C4-2B (cell line): ENCODE data around the gene C10orf53.

ENCODE experiments used
- H3K27ac ChIP-seq: fragments of 450-650 bp; 2 replicates; pipeline ENCODE4 v1.5.1; 2017
- ZFX ChIP-seq: fragments of 450-650 bp; IDR thresholded peaks from 2 replicates; pipeline ENCODE4 v1.6.1; 2017
- TF ChIP-seq, protein P1 (sequence below): fragments of 450-650 bp; conservative IDR thresholded peaks from 2 replicates; pipeline ENCODE4 v1.5.1; 2017; ENCODE audit warnings: mild to moderate bottlenecking

The C10orf53 gene

DNA sequence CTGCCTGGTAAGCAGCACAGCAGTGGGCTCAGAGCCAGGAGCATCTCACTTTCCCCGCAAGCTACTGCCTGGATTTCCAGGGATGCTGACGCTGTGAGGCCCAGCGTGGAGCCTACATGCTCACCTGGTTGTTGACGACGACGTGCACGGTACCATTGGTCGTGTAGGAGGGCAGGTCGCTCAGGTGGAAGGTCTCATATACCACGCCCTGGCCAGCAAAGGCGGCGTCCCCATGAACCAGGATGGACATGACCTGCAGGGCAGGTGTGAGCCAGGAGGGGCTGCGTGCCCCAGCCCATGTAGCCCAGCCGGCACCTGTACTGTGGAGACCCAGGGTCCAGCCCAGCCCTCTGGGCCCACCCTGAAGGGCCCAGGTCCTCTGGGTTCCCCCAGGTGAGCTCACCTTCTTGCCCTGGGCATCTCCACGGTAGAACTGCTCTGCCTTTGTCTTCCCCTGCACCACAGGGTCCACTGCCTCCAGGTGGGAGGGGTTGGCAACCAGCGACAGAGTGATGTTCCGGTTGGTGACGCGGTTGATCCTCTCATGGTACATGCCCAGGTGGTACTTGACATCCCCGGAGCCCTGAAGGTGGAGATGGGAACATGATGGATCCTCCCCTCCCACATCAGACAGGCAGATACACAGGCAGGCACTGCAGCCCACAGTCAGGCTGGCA, 67.3 kb downstream of the C10orf53 start:
- TF ChIP-seq, protein P1, sequence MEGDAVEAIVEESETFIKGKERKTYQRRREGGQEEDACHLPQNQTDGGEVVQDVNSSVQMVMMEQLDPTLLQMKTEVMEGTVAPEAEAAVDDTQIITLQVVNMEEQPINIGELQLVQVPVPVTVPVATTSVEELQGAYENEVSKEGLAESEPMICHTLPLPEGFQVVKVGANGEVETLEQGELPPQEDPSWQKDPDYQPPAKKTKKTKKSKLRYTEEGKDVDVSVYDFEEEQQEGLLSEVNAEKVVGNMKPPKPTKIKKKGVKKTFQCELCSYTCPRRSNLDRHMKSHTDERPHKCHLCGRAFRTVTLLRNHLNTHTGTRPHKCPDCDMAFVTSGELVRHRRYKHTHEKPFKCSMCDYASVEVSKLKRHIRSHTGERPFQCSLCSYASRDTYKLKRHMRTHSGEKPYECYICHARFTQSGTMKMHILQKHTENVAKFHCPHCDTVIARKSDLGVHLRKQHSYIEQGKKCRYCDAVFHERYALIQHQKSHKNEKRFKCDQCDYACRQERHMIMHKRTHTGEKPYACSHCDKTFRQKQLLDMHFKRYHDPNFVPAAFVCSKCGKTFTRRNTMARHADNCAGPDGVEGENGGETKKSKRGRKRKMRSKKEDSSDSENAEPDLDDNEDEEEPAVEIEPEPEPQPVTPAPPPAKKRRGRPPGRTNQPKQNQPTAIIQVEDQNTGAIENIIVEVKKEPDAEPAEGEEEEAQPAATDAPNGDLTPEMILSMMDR, result no peak
- TF ChIP-seq ZFX, result no peak
- no peak overlapping the region for H3K27ac ChIP-seq
